Fibroblast of the aortic adventitia (primary cell): Measurements from ENCODE around the gene AGXT2. TPM values are rescaled to one million over a fixed set of nuclear protein-coding genes. Genes with fewer than 3 reads are reported as not detected.
A peak's percentile ranks its signal among the peaks of the same experiment; 100 is the strongest.

Experiments used
- DNase-seq: peaks from one replicate; pipeline ENCODE4 v3.0.0-alpha.2; 2010; ENCODE audit warnings: low read depth
- H3K4me3 ChIP-seq: 2 replicates; pipeline ENCODE4 v1.5.1; 2011; ENCODE audit warnings: low read depth, mild to moderate bottlenecking, control low read depth, low read length, moderate library complexity
- total RNA-seq: library from RNA; depleted of rRNA; stranded (reverse); fragments of >200 nt; gene quantifications from 2 replicates; pipeline ENCODE4 v1.2.3, GENCODE V29; 2012; ENCODE audit warnings: low replicate concordance
- TF ChIP-seq, protein P1 (sequence below): IDR thresholded peaks from 2 replicates; pipeline ENCODE4 v1.5.1; 2011; ENCODE audit warnings: mild to moderate bottlenecking, low read length, control low read depth, inconsistent platforms; ENCODE audit not compliant: insufficient read depth

AGXT2 gene
- total RNA-seq, 1 donor, result not detected

DNA sequence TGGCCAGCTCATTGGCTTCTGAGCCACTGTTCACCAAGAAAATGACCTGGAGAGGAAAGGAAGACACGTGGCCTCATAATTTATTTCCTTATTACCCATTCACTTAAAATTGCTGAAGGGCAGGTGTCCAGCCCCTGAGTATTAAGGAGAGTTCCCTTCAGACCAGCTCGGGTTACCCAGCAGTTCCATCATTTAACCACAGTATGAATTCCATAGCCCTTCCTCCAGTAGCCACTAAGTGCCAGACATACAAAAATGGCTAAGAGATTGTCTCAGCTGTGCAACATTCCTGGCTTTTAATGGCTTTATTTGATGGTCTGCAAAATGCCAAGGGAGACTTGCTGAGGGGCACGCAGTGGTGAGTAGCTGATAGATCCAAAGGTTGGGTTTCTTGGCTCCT lies 12.5 kb downstream of the AGXT2 start:
- no peak for DNase-seq
- H3K4me3 ChIP-seq, result no peak overlapping the region
- TF ChIP-seq, protein P1, sequence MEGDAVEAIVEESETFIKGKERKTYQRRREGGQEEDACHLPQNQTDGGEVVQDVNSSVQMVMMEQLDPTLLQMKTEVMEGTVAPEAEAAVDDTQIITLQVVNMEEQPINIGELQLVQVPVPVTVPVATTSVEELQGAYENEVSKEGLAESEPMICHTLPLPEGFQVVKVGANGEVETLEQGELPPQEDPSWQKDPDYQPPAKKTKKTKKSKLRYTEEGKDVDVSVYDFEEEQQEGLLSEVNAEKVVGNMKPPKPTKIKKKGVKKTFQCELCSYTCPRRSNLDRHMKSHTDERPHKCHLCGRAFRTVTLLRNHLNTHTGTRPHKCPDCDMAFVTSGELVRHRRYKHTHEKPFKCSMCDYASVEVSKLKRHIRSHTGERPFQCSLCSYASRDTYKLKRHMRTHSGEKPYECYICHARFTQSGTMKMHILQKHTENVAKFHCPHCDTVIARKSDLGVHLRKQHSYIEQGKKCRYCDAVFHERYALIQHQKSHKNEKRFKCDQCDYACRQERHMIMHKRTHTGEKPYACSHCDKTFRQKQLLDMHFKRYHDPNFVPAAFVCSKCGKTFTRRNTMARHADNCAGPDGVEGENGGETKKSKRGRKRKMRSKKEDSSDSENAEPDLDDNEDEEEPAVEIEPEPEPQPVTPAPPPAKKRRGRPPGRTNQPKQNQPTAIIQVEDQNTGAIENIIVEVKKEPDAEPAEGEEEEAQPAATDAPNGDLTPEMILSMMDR, result no peak

DNA sequence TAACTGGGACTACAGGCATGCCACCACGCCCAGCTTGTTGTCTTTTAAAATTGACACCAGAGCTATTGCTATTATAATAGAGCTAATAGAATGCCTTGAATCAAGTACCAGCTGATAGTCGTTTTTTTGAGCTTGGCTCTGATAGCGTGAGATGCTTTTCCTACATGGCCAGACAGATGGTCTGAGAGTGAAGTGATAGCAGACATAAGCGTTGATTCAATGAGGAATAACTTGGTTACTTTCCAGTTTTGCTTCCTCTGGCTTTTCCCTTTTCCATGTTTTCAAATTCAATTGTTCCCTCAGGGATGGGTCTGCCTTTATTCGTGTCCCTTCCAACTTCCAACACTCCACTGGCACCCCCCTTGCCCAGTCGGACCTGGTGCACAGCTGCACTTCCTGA lies 15.4 kb downstream of the AGXT2 start:
- no peak for DNase-seq
- H3K4me3 ChIP-seq, result no peak overlapping the region
- TF ChIP-seq, protein P1, result no peak

DNA sequence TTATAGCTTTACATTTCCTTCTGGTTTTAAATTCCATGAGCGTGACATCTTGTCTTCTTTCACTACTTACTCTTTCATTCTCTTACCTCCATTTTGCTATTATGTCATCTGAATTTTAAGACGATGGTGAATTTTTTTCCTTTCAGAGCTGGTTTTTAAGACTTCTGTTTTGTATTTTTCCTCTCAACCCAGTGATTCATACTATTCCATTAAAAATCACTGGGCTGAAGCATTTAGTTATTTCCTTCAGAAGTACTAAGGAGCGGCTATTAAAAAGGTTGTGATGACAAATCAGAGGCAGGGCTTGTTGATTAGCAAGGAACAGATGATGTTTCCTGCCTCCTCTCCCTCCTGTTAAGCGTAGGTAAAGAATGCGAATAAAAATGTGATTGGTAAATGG lies 16.5 kb downstream of the AGXT2 start:
- TF ChIP-seq, protein P1, result no peak
- peak; percentile 23 for DNase-seq
- no peak overlapping the region for H3K4me3 ChIP-seq

DNA sequence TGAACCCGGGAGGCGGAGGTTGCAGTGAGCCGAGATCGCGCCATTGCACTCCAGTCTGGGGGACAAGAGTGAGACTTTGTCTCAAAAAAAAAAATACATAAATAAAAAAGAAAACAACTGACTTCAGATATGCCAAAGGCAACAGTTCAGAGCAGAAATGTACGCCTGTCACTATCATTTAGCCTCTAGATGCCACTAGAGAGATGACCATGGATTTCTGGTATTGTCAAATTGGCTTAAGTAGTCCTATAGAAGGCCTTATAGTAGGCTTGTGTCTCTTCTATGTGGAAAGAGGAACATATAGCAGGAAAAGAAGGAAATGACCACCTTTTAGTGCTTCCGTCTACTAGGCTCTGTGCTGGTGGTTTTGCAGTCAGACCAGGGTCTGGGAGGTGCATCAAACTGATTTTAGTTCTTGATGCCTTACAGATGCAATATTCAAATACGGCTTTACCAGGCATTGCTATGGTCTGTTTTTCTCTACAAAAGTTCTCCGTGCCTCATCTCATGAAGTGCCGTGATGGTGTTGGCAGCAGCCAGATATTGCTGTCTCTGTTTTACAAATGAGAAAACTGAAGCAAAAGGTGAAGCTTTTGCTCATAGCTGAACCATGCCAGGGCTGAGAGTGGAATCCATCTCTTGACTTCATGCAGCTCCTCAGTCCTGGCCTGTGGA lies 17.2 kb downstream of the AGXT2 start:
- no peak for DNase-seq
- H3K4me3 ChIP-seq, result no peak overlapping the region
- TF ChIP-seq, protein P1, result no peak

DNA sequence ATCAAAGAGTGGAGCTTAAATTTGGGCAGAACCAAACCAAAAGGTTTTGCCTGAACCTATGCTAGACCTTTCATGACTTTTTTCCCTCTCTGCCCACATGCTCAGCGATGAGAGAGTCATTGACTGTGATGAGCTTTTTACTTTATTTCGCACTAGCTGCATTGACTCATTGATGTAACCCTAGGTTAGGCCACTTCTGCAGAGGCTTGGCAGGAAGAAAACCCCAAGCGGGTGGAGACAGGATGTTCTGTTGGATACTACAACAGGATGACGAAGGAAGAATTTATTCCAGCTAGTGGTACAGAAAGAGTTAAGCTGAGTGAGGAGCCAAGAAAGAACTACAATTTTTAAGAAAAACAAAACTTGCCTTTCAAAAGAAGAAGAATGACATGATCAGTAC lies 18.4 kb downstream of the AGXT2 start:
- TF ChIP-seq, protein P1, result no peak
- peak; percentile 51 for DNase-seq

DNA sequence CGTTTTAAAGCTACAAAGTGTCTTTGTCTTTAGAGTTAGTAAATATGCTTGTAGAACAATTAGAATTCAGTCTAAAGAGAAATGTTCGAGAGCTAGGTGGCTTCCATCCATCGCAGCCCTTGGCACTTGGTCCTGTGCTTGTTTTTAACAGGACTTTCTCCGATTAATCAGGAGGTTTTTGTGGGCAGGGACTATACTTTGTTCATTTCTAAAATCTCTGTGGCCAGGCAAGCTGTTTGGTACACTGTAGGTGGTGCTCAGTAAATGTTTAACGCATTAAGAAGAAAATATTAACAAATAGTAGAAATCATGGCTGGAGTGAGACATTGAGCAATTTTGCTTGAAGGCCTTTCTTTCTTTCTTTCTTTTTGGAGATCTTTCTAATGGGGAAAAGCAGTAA lies 20.8 kb downstream of the AGXT2 start:
- TF ChIP-seq, protein P1, result no peak

More for the DNA sequence above, 18.4 kb downstream of the AGXT2 start:
- no peak overlapping the region for H3K4me3 ChIP-seq

DNA sequence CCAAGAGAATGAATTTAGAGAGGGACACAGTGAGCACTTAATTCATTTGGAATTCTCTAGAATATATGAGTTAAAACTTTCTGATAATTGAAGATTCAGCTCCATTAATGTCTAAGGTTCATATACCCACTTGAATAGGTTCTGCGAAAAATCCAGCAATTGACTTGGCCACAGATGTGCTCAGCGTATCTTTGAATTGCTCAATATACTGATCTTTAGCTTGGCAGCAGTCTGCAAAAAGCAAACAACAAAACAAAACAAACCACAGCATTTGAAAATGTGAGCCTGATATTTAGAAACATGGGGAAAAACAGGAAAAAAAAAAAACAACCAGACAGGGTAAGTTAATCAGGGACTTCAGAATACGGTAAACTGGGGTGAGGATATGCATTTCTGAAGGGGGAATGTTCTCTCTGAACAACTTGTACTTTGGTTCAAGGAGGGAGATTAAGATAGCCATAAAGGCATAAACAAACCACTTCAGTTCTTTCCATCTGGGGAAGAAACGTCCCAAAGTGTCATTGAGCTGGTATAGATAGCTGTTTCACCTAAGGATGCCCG lies 21.4 kb downstream of the AGXT2 start:
- TF ChIP-seq, protein P1, result no peak
- no peak for DNase-seq
- no peak overlapping the region for H3K4me3 ChIP-seq

More for the DNA sequence above, 20.8 kb downstream of the AGXT2 start:
- DNase-seq, result no peak
- no peak overlapping the region for H3K4me3 ChIP-seq
